ENCODE results near the gene VOPP1. TPM values are rescaled to one million over a fixed set of nuclear protein-coding genes. Genes with fewer than 3 reads are reported as not detected.

VOPP1 gene
- total RNA-seq, 1 donor from 2014 or later = 97.9 TPM

- Histone ChIP-seq H3K4me3 (ENCODE audit: low read depth, low read length) (no peak overlapping the region), H3K27me3 (ENCODE audit: control insufficient read depth, insufficient read depth, low read length) (no peaks in the 10 kb centered on the region), H3K36me3 (ENCODE audit: control insufficient read depth, insufficient read depth, low read length) (no peaks in the 10 kb centered on the region)
- TF ChIP-seq CTCF (IDR thresholded peaks at IDR 0.05; ENCODE audit: insufficient read depth, low read length, severe bottlenecking) = no peak
- DNase-seq (ENCODE audit: low read depth) (no peak), FAIRE-seq (no peak)
Observed at GRCh38 chr7:55457801-55458200, 114.5 kb downstream of the VOPP1 start.

GRCh38 chr7:55452971-55453370, 119.3 kb downstream of the VOPP1 start:
- DNase-seq (ENCODE audit: low read depth) (no peak), FAIRE-seq (no peak)
- no peaks in the 10 kb centered on the region for H3K27me3 ChIP-seq (ENCODE audit: control insufficient read depth, insufficient read depth, low read length)
- TF ChIP-seq CTCF (IDR thresholded peaks at IDR 0.05; ENCODE audit: insufficient read depth, low read length, severe bottlenecking) = no peak
- H3K4me3 ChIP-seq (ENCODE audit: low read depth, low read length) = no peak overlapping the region
- H3K36me3 ChIP-seq (ENCODE audit: control insufficient read depth, insufficient read depth, low read length) = no peaks in the 10 kb centered on the region

- Histone ChIP-seq H3K4me3 (ENCODE audit: low read depth, low read length) (no peak overlapping the region), H3K27me3 (ENCODE audit: control insufficient read depth, insufficient read depth, low read length) (no peaks in the 10 kb centered on the region), H3K36me3 (ENCODE audit: control insufficient read depth, insufficient read depth, low read length) (no peaks in the 10 kb centered on the region)
- DNase-seq (ENCODE audit: low read depth) = no peak
- no peak for TF ChIP-seq CTCF (IDR thresholded peaks at IDR 0.05; ENCODE audit: insufficient read depth, low read length, severe bottlenecking)
- FAIRE-seq = no peak
Observed at GRCh38 chr7:55449992-55450535, 122.2 kb downstream of the VOPP1 start.

- Histone ChIP-seq H3K36me3 (ENCODE audit: control insufficient read depth, insufficient read depth, low read length) (no peaks in the 10 kb centered on the region), H3K4me3 (ENCODE audit: low read depth, low read length) (no peak overlapping the region), H3K27me3 (ENCODE audit: control insufficient read depth, insufficient read depth, low read length) (no peaks in the 10 kb centered on the region)
- DNase-seq (ENCODE audit: low read depth) (no peak), FAIRE-seq (no peak)
- TF ChIP-seq CTCF (IDR thresholded peaks at IDR 0.05; ENCODE audit: insufficient read depth, low read length, severe bottlenecking) = no peak
Observed at GRCh38 chr7:55449205-55449991, 122.9 kb downstream of the VOPP1 start.

DNA sequence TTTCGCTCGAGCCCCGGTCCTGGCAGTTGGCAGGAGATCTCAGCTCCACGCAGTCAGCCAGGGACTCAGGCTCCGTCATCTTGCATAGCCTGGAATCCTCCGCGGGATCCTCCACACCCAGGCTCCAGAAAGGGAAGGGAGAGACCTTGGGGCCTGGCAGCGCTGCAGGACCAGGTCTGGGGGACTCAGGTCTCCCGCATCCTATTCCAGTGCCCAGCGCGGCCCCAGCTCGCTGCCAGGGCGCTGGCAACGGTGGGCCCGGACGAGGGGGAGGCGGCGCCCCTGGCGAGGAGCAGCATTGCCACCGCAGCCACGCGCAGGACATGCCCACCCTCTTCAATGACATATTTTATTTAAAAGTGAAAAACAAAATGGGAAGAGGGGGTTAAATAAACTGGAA, 123.8 kb downstream of the VOPP1 start:
- no peak for FAIRE-seq
- Histone ChIP-seq H3K4me3 (ENCODE audit: low read depth, low read length) (no peak overlapping the region), H3K36me3 (ENCODE audit: control insufficient read depth, insufficient read depth, low read length) (no peaks in the 10 kb centered on the region), H3K27me3 (ENCODE audit: control insufficient read depth, insufficient read depth, low read length) (no peaks in the 10 kb centered on the region)
- no peak for DNase-seq (ENCODE audit: low read depth)
- no peak for TF ChIP-seq CTCF (IDR thresholded peaks at IDR 0.05; ENCODE audit: insufficient read depth, low read length, severe bottlenecking)
